HUES6 (cell line): ENCODE results near the gene CAND2.

Experiments
- H3K27ac ChIP-seq: 2 replicates; pipeline ENCODE4 v1.7.0; 2013; ENCODE audit warnings: low read depth, mild to moderate bottlenecking, low read length, inconsistent platforms
- H3K27me3 ChIP-seq: 2 replicates; pipeline ENCODE4 v1.6.1; 2013; ENCODE audit warnings: low read length; ENCODE audit not compliant: control insufficient read depth, insufficient read depth
- H3K36me3 ChIP-seq: 2 replicates; pipeline ENCODE4 v1.6.1; 2013; ENCODE audit warnings: low read length; ENCODE audit not compliant: control insufficient read depth, insufficient read depth
- H3K4me1 ChIP-seq: 2 replicates; pipeline ENCODE4 v1.6.1; 2013; ENCODE audit warnings: low read length; ENCODE audit not compliant: control insufficient read depth, insufficient read depth
- H3K4me3 ChIP-seq: 2 replicates; pipeline ENCODE4 v1.5.1; 2013; ENCODE audit warnings: low read depth, low read length
- H3K9ac ChIP-seq: one replicate; pipeline ENCODE4 v1.6.1; 2013; ENCODE audit warnings: mild to moderate bottlenecking, low read length
- H3K9me3 ChIP-seq: 2 replicates; pipeline ENCODE4 v1.6.1; 2013; ENCODE audit warnings: low read depth, low read length; ENCODE audit not compliant: control insufficient read depth, insufficient read depth

CAND2 gene

GRCh38 chr3:12818773-12819172 is 22.3 kb downstream of the CAND2 start:
- Histone ChIP-seq H3K27me3 (no peaks in the 10 kb centered on the region), H3K36me3 (peaks cover 44% of the 10 kb centered on the region), H3K4me1 (no peaks in the 10 kb centered on the region), H3K4me3 (no peak overlapping the region), H3K27ac (no peak overlapping the region), H3K9ac (no peak overlapping the region), H3K9me3 (no peaks in the 10 kb centered on the region)

GRCh38 chr3:12822725-12823373 is 26.4 kb downstream of the CAND2 start:
- H3K27ac ChIP-seq = no peak overlapping the region
- H3K27me3 ChIP-seq = no peaks in the 10 kb centered on the region
- no peak overlapping the region for H3K9ac ChIP-seq
- H3K9me3 ChIP-seq = no peaks in the 10 kb centered on the region
- no peaks in the 10 kb centered on the region for H3K4me1 ChIP-seq
- H3K4me3 ChIP-seq = no peak overlapping the region
- peaks cover 12% of the 10 kb centered on the region for H3K36me3 ChIP-seq

GRCh38 chr3:12824299-12824698 is 27.8 kb downstream of the CAND2 start:
- H3K4me3 ChIP-seq = no peak overlapping the region
- no peak overlapping the region for H3K9ac ChIP-seq
- H3K27me3 ChIP-seq = no peaks in the 10 kb centered on the region
- no peaks in the 10 kb centered on the region for H3K9me3 ChIP-seq
- H3K36me3 ChIP-seq = peaks cover 11% of the 10 kb centered on the region; the same call in 1 of the 2 replicates
- H3K27ac ChIP-seq = no peak overlapping the region
- no peaks in the 10 kb centered on the region for H3K4me1 ChIP-seq

- Histone ChIP-seq H3K27ac (no peak overlapping the region), H3K4me3 (no peak overlapping the region), H3K9me3 (no peaks in the 10 kb centered on the region), H3K4me1 (no peaks in the 10 kb centered on the region), H3K27me3 (no peaks in the 10 kb centered on the region), H3K9ac (no peak overlapping the region), H3K36me3 (peaks cover 16% of the 10 kb centered on the region)
Observed at GRCh38 chr3:12825156-12825555, 28.7 kb downstream of the CAND2 start.

- H3K9me3 ChIP-seq = no peaks in the 10 kb centered on the region
- peaks cover 46% of the 10 kb centered on the region for H3K36me3 ChIP-seq
- H3K4me1 ChIP-seq = peaks cover 11% of the 10 kb centered on the region
- H3K4me3 ChIP-seq = no peak overlapping the region
- no peak overlapping the region for H3K9ac ChIP-seq
- no peak overlapping the region for H3K27ac ChIP-seq
- H3K27me3 ChIP-seq = no peaks in the 10 kb centered on the region
Observed at GRCh38 chr3:12828751-12829150, 32.3 kb downstream of the CAND2 start.

- Histone ChIP-seq H3K4me1 (peaks cover 17% of the 10 kb centered on the region), H3K9me3 (no peaks in the 10 kb centered on the region), H3K27me3 (no peaks in the 10 kb centered on the region), H3K36me3 (peaks cover 53% of the 10 kb centered on the region), H3K9ac (no peak overlapping the region), H3K27ac (no peak overlapping the region), H3K4me3 (no peak overlapping the region)
Observed at GRCh38 chr3:12829404-12829803, 32.9 kb downstream of the CAND2 start.

- Histone ChIP-seq H3K9me3 (no peaks in the 10 kb centered on the region), H3K27me3 (no peaks in the 10 kb centered on the region), H3K4me1 (peaks cover 20% of the 10 kb centered on the region), H3K4me3 (no peak overlapping the region), H3K36me3 (peaks cover 60% of the 10 kb centered on the region), H3K9ac (no peak overlapping the region), H3K27ac (no peak overlapping the region)
Observed at GRCh38 chr3:12829886-12830784, 33.7 kb downstream of the CAND2 start.

- Histone ChIP-seq H3K36me3 (peaks cover 66% of the 10 kb centered on the region), H3K27ac (no peak overlapping the region), H3K27me3 (no peaks in the 10 kb centered on the region), H3K4me1 (peaks cover 25% of the 10 kb centered on the region), H3K9me3 (no peaks in the 10 kb centered on the region), H3K9ac (no peak overlapping the region), H3K4me3 (no peak overlapping the region)
Observed at GRCh38 chr3:12830785-12831156, 34.3 kb downstream of the CAND2 start.

GRCh38 chr3:12831301-12831866 is 34.9 kb downstream of the CAND2 start:
- Histone ChIP-seq H3K4me1 (peaks cover 28% of the 10 kb centered on the region), H3K4me3 (no peak overlapping the region), H3K9ac (no peak overlapping the region), H3K36me3 (peaks cover 72% of the 10 kb centered on the region), H3K27me3 (no peaks in the 10 kb centered on the region), H3K9me3 (no peaks in the 10 kb centered on the region), H3K27ac (no peak overlapping the region)

- no peak overlapping the region for H3K9ac ChIP-seq
- H3K4me1 ChIP-seq = peaks cover 30% of the 10 kb centered on the region
- peaks cover 80% of the 10 kb centered on the region for H3K36me3 ChIP-seq
- H3K9me3 ChIP-seq = no peaks in the 10 kb centered on the region
- no peak overlapping the region for H3K4me3 ChIP-seq
- H3K27ac ChIP-seq = no peak overlapping the region
- H3K27me3 ChIP-seq = no peaks in the 10 kb centered on the region
Observed at GRCh38 chr3:12832350-12833221, 36.1 kb downstream of the CAND2 start.
